NT2/D1 (cell line): ENCODE data around the gene CTPS1.

Experiments used
- SUZ12 ChIP-seq: IDR thresholded peaks from 2 replicates; pipeline ENCODE4 v1.6.1; 2011; ENCODE audit not compliant: insufficient read length, insufficient read depth; ENCODE audit errors: extremely low read depth
- YY1 ChIP-seq: IDR thresholded peaks from 2 replicates; pipeline ENCODE4 v1.6.1; 2011; ENCODE audit not compliant: insufficient read length, insufficient read depth
- ZNF274 ChIP-seq: IDR thresholded peaks from 2 replicates; pipeline ENCODE4 v1.6.1; 2011; ENCODE audit warnings: mild to moderate bottlenecking, low read depth, low read length

DNA sequence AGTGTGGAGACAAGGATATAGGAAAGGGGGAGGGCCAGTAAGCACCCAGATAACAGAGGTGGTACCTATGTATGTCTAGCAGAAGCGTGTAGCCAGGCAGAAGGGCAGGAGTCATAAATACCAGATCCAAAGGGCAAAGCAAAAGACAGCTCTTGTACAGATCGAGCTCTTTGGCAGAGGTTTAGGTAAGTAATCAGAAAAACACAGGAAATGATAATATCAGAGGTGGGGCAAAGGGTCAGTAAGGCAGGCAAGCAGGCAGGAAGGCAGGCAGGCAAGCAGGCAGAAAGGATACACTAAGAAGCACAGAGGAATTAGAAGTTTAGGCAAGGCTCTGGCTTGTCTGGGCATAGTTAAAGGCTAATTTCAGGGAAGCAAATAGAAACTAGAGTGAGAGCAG lies 64.7 kb downstream of the CTPS1 start:
- TF ChIP-seq YY1 (no peak), SUZ12 (no peak), ZNF274 (no peak)
